Suprapubic skin (tissue), 3 donors: Measurements from ENCODE around the gene PPP1R36.

Source experiments
- CTCF ChIP-seq, 2 donors: fragments of 200-600 bp in 1 of 2; fragments of 450-650 bp in 1 of 2; sonication (generic) in 1 of 2; IDR thresholded peaks; one replicate each; pipeline ENCODE4 v1.5.1; 2016 to 2019; ENCODE audit warnings: antibody characterized with exemption in 2 of 2, mild to moderate bottlenecking in 1 of 2, moderate library complexity in 1 of 2
- POLR2A ChIP-seq, 2 donors: fragments of 450-650 bp; IDR thresholded peaks; one replicate each; pipeline ENCODE4 v1.6.1; 2017; ENCODE audit warnings: antibody characterized with exemption in 2 of 2, mild to moderate bottlenecking in 2 of 2, moderate library complexity in 2 of 2

GRCh38 chr14:64612971-64613666 lies 63.4 kb downstream of the PPP1R36 start:
- TF ChIP-seq CTCF (IDR thresholded peaks at IDR 0.05) (no peak), POLR2A (IDR thresholded peaks at IDR 0.05) (no peak)
